ENCODE measurements around the gene SYNE1.

SYNE1 gene

DNA sequence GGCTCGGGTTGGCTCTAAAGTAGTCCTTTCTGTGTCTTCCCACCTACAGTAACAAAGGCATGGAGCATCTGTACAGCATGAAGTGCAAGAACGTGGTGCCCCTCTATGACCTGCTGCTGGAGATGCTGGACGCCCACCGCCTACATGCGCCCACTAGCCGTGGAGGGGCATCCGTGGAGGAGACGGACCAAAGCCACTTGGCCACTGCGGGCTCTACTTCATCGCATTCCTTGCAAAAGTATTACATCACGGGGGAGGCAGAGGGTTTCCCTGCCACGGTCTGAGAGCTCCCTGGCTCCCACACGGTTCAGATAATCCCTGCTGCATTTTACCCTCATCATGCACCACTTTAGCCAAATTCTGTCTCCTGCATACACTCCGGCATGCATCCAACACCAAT is 538.5 kb downstream of the SYNE1 start:
- TF ChIP-seq CTCF (conservative IDR thresholded peaks at IDR 0.05) (no peak), ZFX (IDR thresholded peaks at IDR 0.05) (no peak)
- no peak overlapping the region for H3K27ac ChIP-seq

DNA sequence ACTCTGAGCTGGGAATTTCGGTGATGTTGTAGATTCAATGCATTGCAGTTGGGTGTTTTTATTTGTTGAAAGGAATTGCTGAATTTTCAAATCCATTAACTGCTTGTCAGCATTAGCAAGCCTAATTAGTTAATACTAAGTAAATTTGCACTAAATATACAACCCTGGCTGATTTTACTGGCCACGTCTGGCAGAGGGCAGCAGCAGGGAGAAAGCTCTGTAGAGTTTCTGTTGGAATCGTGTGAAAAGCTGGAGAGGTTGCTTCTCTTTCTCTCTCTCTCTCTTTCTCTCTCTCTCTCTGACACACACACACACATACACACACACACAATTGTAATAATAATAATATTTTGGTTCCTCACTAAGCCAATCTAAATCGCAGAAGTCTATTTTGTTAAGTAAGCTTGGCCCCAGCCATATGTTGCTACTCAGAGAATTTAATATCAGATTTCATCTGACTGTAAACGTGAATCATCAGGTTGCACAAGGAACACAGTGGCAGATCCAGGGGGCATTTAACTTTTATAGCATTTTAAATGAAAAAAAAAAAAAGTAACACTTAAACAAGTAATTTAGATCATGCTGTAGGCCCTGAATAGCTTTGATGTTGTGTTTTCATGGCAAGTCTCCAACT is 540.2 kb downstream of the SYNE1 start:
- TF ChIP-seq ZFX (IDR thresholded peaks at IDR 0.05), result no peak
- TF ChIP-seq CTCF (conservative IDR thresholded peaks at IDR 0.05), result peak; percentile 19
- no peak overlapping the region for H3K27ac ChIP-seq

GRCh38 chr6:152094992-152095592 is 542.1 kb downstream of the SYNE1 start:
- TF ChIP-seq ZFX (IDR thresholded peaks at IDR 0.05) (no peak), CTCF (conservative IDR thresholded peaks at IDR 0.05) (no peak)
- H3K27ac ChIP-seq, result no peak overlapping the region

- no peak overlapping the region for H3K27ac ChIP-seq
- TF ChIP-seq ZFX (IDR thresholded peaks at IDR 0.05), result no peak
- TF ChIP-seq CTCF (conservative IDR thresholded peaks at IDR 0.05), result no peak
Measured at GRCh38 chr6:152094276-152094675, 542.9 kb downstream of the SYNE1 start.

GRCh38 chr6:152093711-152094110 is 543.5 kb downstream of the SYNE1 start:
- no peak overlapping the region; the same call in 1 of the 2 replicates for H3K27ac ChIP-seq
- TF ChIP-seq ZFX (IDR thresholded peaks at IDR 0.05), result no peak
- TF ChIP-seq CTCF (conservative IDR thresholded peaks at IDR 0.05), result no peak

DNA sequence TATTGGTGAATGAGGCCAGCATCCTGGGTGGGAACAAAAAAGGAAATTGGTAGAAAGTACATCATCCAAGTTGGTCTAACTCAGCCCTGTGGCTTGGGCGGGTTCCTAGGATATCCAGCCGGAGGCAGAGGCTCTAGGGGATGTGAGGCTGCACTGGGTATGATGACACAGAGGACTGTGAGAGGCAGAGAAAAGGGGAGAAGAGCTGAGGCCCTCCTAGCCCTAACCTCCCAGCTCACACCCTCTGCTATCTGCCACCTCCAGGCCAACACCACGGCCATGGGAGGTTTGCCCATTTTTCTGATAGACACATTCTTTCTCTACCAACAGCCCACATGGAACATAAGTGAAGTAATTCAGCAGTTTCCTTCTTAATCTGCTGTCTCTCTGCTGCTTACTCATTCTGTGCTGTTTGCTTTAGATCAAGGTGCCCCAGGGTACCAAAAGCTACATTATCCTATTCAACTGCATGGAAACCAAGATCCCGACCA is 545.3 kb downstream of the SYNE1 start:
- TF ChIP-seq ZFX (IDR thresholded peaks at IDR 0.05) (no peak), CTCF (conservative IDR thresholded peaks at IDR 0.05) (no peak)
- H3K27ac ChIP-seq, result peak overlapping the region; percentile 72

- TF ChIP-seq ZFX (IDR thresholded peaks at IDR 0.05), result no peak
- TF ChIP-seq CTCF (conservative IDR thresholded peaks at IDR 0.05), result no peak
Measured at GRCh38 chr6:152091201-152091600, 546.0 kb downstream of the SYNE1 start.

More at GRCh38 chr6:152091201-152091600, 546.0 kb downstream of the SYNE1 start:
- H3K27ac ChIP-seq, result peak overlapping the region; percentile 72

Data from C4-2B (cell line).